Globus pallidus (tissue), 1 donor: ENCODE measurements around the gene CTSV.
"Not testable (repeated sequence)": the region's sequence is repeated elsewhere in the genome, so short reads cannot be mapped to it uniquely, and the experiment has no call there.

Experiments
- DNase-seq: peaks from one replicate; pipeline ENCODE4 v3.0.0-alpha.2; 2015; ENCODE audit warnings: low spot score

The CTSV gene

DNA sequence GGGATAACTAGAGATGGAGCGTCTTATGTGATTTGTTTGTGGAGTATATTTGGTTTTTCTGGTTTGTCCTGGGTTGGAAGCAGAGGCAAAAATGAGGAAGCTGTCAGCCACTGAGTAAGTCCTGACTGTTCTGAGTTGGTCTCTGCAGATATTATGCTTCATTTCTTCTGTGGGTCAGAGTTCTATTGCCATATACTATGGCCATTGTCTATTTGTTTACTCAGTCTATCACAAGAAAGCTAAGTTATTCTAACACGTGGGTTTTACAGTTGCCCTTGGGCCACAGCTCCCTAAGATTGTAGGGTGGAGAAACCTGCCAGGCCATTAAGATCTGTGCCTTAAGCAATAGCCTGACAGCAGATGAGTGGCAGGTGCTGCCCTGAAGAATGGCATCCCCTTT is 3.0 kb upstream of the CTSV start:
- DNase-seq: no peak

GRCh38 chr9:97039514-97039860 is 545 bp upstream of the CTSV start:
- DNase-seq: no peak

- DNase-seq: not testable (repeated sequence)
Observed at GRCh38 chr9:97023505-97023904, 15.4 kb downstream of the CTSV start.

- DNase-seq: peak; percentile 72
Observed at GRCh38 chr9:97013151-97014132, 25.5 kb downstream of the CTSV start.

- peak; percentile 6 for DNase-seq
Observed at GRCh38 chr9:97012617-97013016, 26.3 kb downstream of the CTSV start.

GRCh38 chr9:97002195-97002594 is 36.7 kb downstream of the CTSV start:
- not testable (repeated sequence) for DNase-seq

DNA sequence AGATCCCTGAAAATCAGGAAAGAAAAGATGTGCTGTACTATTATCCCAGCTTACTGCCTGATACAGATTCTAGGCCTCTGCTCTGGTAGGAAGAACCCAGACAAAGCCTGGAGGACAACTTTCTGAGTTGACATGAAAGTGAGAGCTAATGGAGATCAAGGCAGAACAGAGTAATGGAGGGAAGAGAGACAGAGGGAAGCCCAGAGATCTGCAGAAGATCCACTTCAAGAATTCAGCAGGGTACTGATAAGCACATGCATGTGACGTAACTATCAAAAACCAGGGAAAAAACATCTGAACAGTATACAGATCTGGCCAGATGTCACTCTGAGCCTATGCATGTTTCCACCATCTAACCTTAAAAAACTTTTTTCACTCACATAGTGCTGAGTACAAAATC is 37.6 kb downstream of the CTSV start:
- not testable (repeated sequence) for DNase-seq

DNA sequence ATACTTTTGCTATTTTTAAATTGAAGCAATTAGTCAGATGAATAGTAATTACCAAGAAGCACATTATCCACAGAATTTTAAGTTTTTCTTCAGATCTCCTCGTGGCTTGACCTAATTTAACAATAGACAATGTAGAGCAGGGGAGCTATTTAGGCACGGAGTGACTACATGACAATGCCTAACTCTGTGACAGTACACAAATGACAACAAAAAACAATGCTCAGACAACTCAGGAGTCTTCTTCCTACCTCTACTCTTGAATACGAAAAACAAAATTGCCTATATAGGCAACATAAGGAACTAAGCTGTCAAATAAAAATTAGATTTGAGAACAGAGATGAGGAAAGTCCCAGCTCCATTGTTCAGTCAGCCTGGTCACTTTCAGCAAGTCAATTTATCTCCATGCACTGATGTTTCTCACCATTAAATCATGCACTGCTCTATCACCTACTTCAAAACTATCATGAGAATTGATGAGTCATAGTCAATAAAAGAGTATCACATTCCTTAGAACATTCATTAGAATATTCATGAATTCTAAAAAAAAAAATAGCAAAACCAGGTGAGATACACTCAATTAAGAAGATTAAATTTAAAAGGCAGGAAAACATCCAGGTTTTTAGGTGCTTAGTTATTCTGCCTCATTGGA is 38.7 kb downstream of the CTSV start:
- not testable (repeated sequence) for DNase-seq

- not testable (repeated sequence) for DNase-seq
Observed at GRCh38 chr9:96999733-97000132, 39.2 kb downstream of the CTSV start.

DNA sequence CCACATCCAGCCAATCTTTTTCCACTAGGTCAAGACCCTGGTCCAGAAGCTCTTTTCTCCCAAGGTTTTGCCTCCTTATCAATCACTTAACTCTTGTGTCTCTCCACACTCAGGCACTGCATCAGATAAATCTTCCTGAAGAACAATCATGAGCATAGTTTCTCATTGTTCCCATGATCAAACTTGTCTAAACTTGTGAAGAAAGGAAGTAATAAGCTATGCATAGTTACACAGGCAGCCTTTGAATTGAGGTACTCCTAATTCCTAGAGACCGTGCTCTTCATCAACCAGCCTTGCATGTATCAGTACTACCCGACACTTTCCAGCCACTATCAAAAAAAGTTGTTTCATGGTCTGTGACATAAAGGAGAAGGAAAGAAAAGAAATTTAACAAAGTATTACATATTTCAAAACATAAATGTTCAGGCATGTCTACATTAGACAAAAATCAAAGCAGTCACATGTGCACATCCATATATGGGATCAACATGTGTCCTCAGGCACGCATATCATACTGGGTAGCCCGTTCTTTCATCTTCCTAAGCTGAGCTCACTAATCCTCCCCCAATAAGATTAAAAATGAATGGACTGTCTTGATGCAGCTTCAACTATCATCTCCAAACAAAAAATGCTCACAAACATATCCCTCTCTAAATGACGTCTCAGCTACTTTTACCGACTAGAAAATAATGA is 41.8 kb downstream of the CTSV start:
- not testable (repeated sequence) for DNase-seq

DNA sequence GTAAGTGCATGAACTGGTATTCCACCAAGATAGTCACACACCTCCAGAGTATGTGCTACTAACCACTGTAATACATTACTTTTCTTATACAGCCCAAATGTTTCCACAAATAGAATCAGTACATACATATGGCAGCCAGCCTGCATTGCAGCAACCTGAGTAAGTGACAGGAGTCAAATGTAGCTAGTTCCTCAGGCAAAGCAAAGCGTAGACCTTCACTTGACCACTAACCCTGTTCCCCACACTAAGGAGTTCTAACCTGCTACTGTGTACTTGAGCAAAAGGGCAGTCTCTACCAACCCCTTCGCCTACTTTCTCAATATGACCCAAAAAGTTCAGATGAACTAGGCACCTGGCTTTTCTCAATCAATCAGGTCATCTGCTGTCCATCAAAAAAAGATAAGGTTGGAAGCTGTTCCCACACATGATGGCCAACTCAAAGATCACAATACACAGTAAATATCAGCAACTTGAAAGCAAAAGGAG is 44.4 kb downstream of the CTSV start:
- not testable (repeated sequence) for DNase-seq

GRCh38 chr9:96992303-96992702 is 46.6 kb downstream of the CTSV start:
- not testable (repeated sequence) for DNase-seq

GRCh38 chr9:96989747-96990318 is 49.1 kb downstream of the CTSV start:
- DNase-seq: not testable (repeated sequence)

DNA sequence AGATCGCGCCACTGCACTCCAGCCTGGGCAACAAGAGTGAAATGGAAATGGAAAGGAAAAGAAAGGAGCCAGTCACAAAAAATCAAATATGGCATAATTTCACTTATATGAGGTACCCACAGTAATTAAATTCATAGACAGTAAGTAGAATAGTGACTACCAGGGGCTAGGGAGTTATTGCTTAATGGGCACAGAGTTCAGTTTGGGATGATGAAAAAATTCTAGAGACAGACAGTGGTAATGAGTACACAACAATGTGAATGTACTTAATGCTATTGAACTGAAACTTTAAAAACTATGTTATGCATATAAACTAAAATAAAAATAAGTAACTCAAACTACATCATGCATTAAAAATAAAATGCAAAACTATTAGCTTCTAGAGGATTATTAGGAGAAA is 54.1 kb downstream of the CTSV start:
- DNase-seq: not testable (repeated sequence)

DNA sequence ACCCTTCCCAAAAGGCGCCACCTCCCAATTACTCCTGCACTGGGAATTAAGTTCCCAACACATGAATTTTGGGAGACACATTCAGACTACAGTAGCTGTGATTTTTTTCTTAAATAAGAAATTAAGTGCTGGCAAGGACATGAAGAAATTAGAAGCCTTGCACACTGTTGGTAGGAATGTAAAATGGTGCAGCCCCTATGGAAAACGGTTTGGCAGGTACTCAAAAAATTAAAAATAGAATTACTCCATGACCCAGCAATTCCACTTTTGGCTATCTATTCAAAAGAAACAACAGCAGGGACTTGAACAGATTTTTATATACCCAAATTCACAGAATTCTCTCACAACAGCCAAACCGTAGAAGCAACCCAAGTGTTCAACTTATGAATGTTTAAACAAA is 54.8 kb downstream of the CTSV start:
- DNase-seq: not testable (repeated sequence)

DNA sequence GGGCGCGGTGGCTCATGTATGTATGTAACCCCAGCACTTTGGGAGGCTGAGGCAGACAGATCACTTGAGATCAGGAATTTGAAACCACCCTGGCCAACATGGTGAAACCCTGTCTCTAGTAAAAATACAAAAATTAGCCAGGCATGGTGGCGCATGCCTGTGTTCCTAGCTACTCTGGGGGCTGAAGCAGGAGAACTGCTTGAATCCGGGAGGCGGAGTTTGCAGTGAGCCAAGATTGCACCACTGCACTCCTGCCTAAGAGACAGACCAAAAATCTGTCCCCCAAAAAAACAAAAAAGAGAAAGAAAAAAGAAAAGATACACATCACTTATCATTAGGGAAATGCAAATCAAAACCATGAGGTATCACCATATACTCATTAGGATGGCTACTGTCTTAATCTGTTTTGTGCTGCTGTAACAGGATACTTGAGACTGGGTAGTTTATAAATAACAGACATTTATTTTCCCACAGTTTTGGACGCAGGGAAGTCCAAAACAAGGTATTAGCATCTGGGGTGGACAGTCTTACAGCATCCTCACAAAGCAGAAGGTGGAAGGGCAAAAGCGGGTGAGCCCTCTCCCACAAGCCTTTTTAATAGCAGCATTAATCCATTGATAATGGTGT is 55.3 kb downstream of the CTSV start:
- DNase-seq: not testable (repeated sequence)
